HL-60/S4 (cell line): ENCODE measurements around the gene LTK.

Experiments
- in situ Hi-C: fragments of 300-500 bp; cut with MboI; formaldehyde crosslinking; loops from 2 replicates; pipeline ENCODE4 v1.14.3; 2022; ENCODE audit warnings: low sequenced_read_pairs

Gene LTK

GRCh38 chr15:41535544-41535943 lies 21.9 kb upstream of the LTK start:
- in situ Hi-C loops, result no loop called here

GRCh38 chr15:41530363-41530956 lies 16.8 kb upstream of the LTK start:
- in situ Hi-C loops, result no loop called here

GRCh38 chr15:41523097-41523496 lies 9.5 kb upstream of the LTK start:
- in situ Hi-C loops, result no loop called here

GRCh38 chr15:41521614-41522013 lies 8.0 kb upstream of the LTK start:
- in situ Hi-C loops, result no loop called here

GRCh38 chr15:41520636-41521035 lies 7.0 kb upstream of the LTK start:
- in situ Hi-C loops, result no loop called here

- in situ Hi-C loops, result no loop called here
Observed at GRCh38 chr15:41517895-41518449, 4.3 kb upstream of the LTK start.

GRCh38 chr15:41512940-41513505 lies 604 bp downstream of the LTK start:
- in situ Hi-C loops, result no loop called here

GRCh38 chr15:41512512-41512939 lies 1.1 kb downstream of the LTK start:
- in situ Hi-C loops, result no loop called here

GRCh38 chr15:41511899-41512369 lies 1.7 kb downstream of the LTK start:
- in situ Hi-C loops, result no loop called here

- in situ Hi-C loops, result no loop called here
Observed at GRCh38 chr15:41511331-41511898, 2.2 kb downstream of the LTK start.

- in situ Hi-C loops, result no loop called here
Observed at GRCh38 chr15:41510728-41511127, 2.9 kb downstream of the LTK start.

- in situ Hi-C loops, result no loop called here
Observed at GRCh38 chr15:41507820-41508290, 5.8 kb downstream of the LTK start.

- in situ Hi-C loops, result no loop called here
Observed at GRCh38 chr15:41506796-41507341, 6.8 kb downstream of the LTK start.

- in situ Hi-C loops, result no loop called here
Observed at GRCh38 chr15:41505776-41506175, 7.9 kb downstream of the LTK start.

GRCh38 chr15:41504751-41505492 lies 8.7 kb downstream of the LTK start:
- in situ Hi-C loops, result no loop called here

- in situ Hi-C loops, result no loop called here
Observed at GRCh38 chr15:41503669-41504010, 10.0 kb downstream of the LTK start.

- in situ Hi-C loops, result no loop called here
Observed at GRCh38 chr15:41502795-41503668, 10.6 kb downstream of the LTK start.

- in situ Hi-C loops, result no loop called here
Observed at GRCh38 chr15:41501931-41502794, 11.5 kb downstream of the LTK start.

- in situ Hi-C loops, result no loop called here
Observed at GRCh38 chr15:41501191-41501917, 12.3 kb downstream of the LTK start.
